ENCODE measurements around the gene AGAP3.
A peak's percentile ranks its signal among the peaks of the same experiment; 100 is the strongest.
"Not testable (repeated sequence)": the region's sequence is repeated elsewhere in the genome, so short reads cannot be mapped to it uniquely, and the experiment has no call there.

Gene AGAP3

DNA sequence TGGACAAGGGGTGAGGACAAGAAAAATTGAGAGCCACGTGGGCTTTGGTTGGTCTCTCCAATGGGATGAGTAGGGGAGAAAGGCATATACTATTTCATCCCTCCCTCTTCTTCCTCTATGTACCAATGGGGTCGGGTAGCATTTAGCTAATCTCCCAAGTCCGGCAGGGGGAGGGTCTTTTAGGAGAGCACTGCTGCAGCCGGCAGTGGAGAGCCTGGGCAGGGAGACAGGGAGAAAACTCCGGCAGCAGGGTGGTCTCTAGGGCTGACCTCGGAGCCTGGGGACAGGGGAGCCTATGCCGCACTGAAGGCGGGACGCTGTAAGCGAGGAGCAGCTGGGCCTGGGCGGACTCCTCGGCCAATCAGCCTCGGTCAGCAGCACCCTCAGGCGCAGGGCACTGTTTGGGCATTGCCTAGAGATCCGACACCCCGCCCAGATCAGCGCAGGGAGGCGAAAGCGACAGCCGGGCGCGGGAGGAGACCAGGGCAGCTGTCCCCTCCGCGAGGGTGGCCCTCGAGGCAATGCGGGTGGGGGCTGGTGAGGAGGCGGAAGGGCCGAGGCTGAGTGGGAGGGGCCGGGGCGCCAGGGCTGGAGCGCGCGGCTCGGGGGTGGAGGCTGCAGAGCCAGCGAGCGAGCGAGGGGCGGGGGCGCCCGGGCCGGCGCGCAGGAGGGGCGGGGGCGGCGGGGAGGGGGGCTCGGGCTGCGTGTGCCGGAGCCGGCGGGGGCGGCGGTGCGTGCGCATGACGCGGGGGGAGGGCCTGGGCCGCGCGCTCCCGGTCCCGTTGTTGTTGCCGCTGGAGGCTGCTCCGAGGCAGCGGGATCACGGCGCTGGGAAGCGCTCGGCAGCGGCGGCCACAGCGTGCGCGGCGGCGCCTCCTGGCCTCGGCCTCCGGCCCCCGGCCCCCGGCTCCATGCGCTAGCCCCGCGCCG is at the start of gene AGAP3:
Gene AGAP3, plus strand, starts transcription at position 785 of the 930 bp plus-strand sequence. CDS start 267 bp downstream, outside the sequence.
- TF ChIP-seq, protein P1, sequence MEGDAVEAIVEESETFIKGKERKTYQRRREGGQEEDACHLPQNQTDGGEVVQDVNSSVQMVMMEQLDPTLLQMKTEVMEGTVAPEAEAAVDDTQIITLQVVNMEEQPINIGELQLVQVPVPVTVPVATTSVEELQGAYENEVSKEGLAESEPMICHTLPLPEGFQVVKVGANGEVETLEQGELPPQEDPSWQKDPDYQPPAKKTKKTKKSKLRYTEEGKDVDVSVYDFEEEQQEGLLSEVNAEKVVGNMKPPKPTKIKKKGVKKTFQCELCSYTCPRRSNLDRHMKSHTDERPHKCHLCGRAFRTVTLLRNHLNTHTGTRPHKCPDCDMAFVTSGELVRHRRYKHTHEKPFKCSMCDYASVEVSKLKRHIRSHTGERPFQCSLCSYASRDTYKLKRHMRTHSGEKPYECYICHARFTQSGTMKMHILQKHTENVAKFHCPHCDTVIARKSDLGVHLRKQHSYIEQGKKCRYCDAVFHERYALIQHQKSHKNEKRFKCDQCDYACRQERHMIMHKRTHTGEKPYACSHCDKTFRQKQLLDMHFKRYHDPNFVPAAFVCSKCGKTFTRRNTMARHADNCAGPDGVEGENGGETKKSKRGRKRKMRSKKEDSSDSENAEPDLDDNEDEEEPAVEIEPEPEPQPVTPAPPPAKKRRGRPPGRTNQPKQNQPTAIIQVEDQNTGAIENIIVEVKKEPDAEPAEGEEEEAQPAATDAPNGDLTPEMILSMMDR (IDR thresholded peaks at IDR 0.05; ENCODE audit: insufficient read depth, missing control alignments) = no peak
- no peak for FAIRE-seq
- peak; percentile 87 for DNase-seq (ENCODE audit: insufficient read length, low spot score)

DNA sequence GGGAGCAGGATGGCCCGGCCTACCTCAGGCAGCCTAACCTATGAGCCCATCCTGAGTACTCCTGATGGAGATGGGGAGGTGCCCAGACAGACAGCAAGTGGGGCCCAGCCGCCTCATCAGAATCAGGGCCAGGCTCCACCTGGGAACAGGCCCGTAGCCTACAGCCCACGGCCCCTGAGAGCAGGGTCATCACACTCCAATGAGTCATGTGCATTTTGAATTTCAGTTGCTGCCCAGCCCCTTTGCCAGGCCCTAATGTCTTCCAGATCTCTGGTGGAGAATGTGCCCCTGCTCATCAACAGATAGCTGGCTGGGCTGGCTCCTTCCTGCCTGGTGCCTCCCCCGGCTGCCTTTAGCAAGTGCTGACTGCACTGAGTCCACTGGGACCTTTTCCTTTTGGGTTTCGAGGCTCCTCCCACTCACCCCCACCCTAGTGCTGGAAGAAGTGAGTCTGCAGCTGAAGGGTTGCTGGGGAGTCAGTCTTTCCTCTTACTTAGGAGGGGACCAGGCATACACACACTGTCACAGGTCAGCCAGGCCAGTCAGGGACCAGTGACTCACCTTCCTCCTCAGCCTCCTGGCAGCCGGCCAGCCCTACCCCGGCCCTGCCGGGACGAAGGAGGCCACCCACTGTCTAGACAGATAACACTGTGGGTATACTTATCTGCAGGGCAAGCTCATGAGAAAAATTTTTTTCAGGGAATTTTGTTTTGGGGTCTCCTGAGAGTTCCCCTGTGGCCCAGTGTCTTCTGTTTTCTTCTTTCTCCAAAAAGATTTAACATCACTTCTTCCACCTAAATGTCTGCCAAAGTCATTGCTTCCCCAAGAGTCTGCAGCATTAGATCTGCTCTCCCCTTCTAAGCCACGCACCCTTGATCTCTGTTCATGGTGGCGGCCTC is 47.1 kb upstream of the AGAP3 start:
- TF ChIP-seq, protein P1 (IDR thresholded peaks at IDR 0.05; ENCODE audit: insufficient read depth, missing control alignments) = no peak
- DNase-seq (ENCODE audit: insufficient read length, low spot score) (no peak), FAIRE-seq (no peak)

GRCh38 chr7:151039850-151040548 is 46.3 kb upstream of the AGAP3 start:
- DNase-seq (ENCODE audit: insufficient read length, low spot score) (no peak), FAIRE-seq (no peak)
- TF ChIP-seq, protein P1 (IDR thresholded peaks at IDR 0.05; ENCODE audit: insufficient read depth, missing control alignments) = no peak

DNA sequence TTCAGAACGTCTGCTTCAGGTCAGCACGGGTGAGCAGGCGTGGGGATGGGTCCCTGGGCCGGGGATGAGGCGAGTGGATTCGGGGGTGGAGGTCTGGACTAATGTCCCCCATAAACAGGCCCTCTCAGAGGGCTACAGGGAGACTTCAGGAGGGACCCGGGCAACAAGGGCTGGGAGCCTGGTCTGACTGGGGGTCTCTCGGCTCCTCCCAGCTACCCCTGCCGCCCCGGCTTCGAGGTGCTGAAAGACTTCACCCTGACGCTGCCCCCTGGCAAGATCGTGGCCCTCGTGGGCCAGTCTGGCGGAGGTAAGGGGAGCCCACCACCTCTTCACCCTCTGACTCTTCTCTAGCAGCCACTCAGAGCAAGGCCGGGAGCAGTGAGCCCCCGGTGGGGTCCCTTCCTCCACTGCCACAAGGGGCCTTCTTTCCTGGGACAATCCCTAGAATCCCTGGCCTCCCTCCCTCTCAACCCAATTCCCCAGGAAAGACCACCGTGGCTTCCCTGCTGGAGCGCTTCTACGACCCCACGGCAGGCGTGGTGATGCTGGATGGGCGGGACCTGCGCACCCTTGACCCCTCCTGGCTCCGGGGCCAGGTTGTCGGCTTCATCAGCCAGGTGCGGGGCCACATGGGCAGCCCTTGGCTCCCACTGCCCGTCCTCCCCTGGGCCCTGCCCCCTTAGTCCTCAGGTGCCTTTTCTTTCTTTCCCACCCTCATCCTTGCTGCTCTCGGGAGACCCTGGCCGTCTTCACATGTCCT is 45.5 kb upstream of the AGAP3 start:
- TF ChIP-seq, protein P1 (IDR thresholded peaks at IDR 0.05; ENCODE audit: insufficient read depth, missing control alignments) = no peak
- FAIRE-seq = no peak
- DNase-seq (ENCODE audit: insufficient read length, low spot score) = no peak

- DNase-seq (ENCODE audit: insufficient read length, low spot score); FAIRE-seq: not testable (repeated sequence)
Measured at GRCh38 chr7:151043449-151043848, 42.8 kb upstream of the AGAP3 start.

- no peak for DNase-seq (ENCODE audit: insufficient read length, low spot score)
- TF ChIP-seq, protein P1 (IDR thresholded peaks at IDR 0.05; ENCODE audit: insufficient read depth, missing control alignments) = no peak
- FAIRE-seq = no peak
Measured at GRCh38 chr7:151043959-151044358, 42.3 kb upstream of the AGAP3 start.

Measured in D721Med (cell line).